Endodermal cell (in vitro differentiated cells): ENCODE data around the gene FAM181A. TPM values are rescaled to one million over a fixed set of nuclear protein-coding genes. Genes with fewer than 3 reads are reported as not detected.

Experiments used
- DNase-seq: peaks from one replicate; pipeline ENCODE4 v3.0.0-alpha.2; 2017
- H3K27ac ChIP-seq: 2 replicates; pipeline ENCODE4 v1.5.1; 2013; ENCODE audit warnings: mild to moderate bottlenecking, low read depth, low read length, moderate library complexity
- H3K27me3 ChIP-seq: 2 replicates; pipeline ENCODE4 v1.6.1; 2013; ENCODE audit warnings: mild to moderate bottlenecking, low read length, moderate library complexity; ENCODE audit not compliant: insufficient read depth, control insufficient read depth, poor library complexity, severe bottlenecking
- H3K36me3 ChIP-seq: 2 replicates; pipeline ENCODE4 v1.7.0; 2013; ENCODE audit warnings: mild to moderate bottlenecking, low read length, moderate library complexity; ENCODE audit not compliant: control insufficient read depth, insufficient read depth
- H3K4me1 ChIP-seq: one replicate; pipeline ENCODE4 v1.7.0; 2013; ENCODE audit warnings: low read length; ENCODE audit not compliant: control insufficient read depth, insufficient read depth
- H3K4me3 ChIP-seq: 2 replicates; pipeline ENCODE4 v1.5.1; 2013; ENCODE audit warnings: mild to moderate bottlenecking, low read length, moderate library complexity
- H3K9ac ChIP-seq: 2 replicates; pipeline ENCODE4 v1.6.1; 2013; ENCODE audit warnings: mild to moderate bottlenecking, low read length, moderate library complexity; ENCODE audit not compliant: poor library complexity, severe bottlenecking; ENCODE audit errors: extremely low read depth
- H3K9me3 ChIP-seq: 2 replicates; pipeline ENCODE4 v1.6.1; 2013; ENCODE audit warnings: mild to moderate bottlenecking, low read length, moderate library complexity; ENCODE audit not compliant: control insufficient read depth
- H3K27ac Mint-ChIP-seq: 2 replicates; pipeline ENCODE4 v1.8.0; 2020; ENCODE audit warnings: mixed read lengths
- H3K27me3 Mint-ChIP-seq: 2 replicates; pipeline ENCODE4 v1.8.0; 2021; ENCODE audit warnings: mild to moderate bottlenecking, mixed read lengths; ENCODE audit not compliant: insufficient read depth
- H3K36me3 Mint-ChIP-seq: 2 replicates; pipeline ENCODE4 v1.8.0; 2020; ENCODE audit warnings: low read depth, mixed read lengths
- H3K4me1 Mint-ChIP-seq: 2 replicates; pipeline ENCODE4 v1.8.0; 2020; ENCODE audit warnings: mixed read lengths
- H3K4me3 Mint-ChIP-seq: 2 replicates; pipeline ENCODE4 v1.8.0; 2020; ENCODE audit warnings: mild to moderate bottlenecking, moderate library complexity, mixed read lengths
- H3K9me3 Mint-ChIP-seq: 2 replicates; pipeline ENCODE4 v1.8.0; 2020; ENCODE audit warnings: mild to moderate bottlenecking, mixed read lengths
- CTCF ChIP-seq: fragments of 200-600 bp; sonication (generic); conservative IDR thresholded peaks from 2 replicates; pipeline ENCODE4 v1.5.0; 2021; ENCODE audit warnings: antibody characterized with exemption, mild to moderate bottlenecking
- WGBS, 2 experiments: methylation state at CpG; one replicate each; pipeline versions ENCODE4 v1.1.5 to v1.1.7; 2013; ENCODE audit warnings: missing lambda C conversion rate in 2 of 2, mixed read lengths in 1 of 2; ENCODE audit not compliant: insufficient coverage in 1 of 2, insufficient read length in 1 of 2; 5-methylcytosine and 5-hydroxymethylcytosine counted together
- total RNA-seq, 2 donors: library from RNA; stranded (reverse); fragmentation: NEBNext Ultra II Directional in 1 of 2; extraction: Animal tissue kit (Norgen Biotek cat#: 25700) in 1 of 2; gene quantifications; 2 replicates in 1 of 2; 3 replicates in 1 of 2; pipeline ENCODE4 v1.2.1, GENCODE V29; 2021

FAM181A gene
- total RNA-seq, 2 donors from 2014 or later, result not detected

DNA sequence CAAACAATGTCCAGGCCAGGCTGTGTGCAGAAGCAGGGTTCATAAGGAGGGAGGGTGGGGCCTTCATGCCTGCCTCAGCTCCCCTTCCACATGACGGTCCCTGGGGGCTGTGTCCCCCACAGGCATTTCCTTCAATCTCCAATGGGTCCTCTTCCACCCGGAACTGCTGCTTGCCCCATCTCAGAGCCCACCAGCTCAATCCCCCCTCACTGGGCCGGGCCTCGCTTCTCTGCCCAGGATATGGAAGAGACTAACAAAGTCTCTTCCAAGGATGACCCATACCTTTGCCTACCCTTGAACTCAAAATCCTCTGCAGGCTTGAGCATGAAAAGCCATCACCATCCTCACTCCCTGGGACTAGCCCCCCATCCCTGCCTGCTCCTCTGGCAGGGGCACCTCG lies 28.4 kb upstream of the FAM181A start:
- Histone ChIP-seq H3K9me3 (no peaks in the 10 kb centered on the region), H3K27ac (no peak overlapping the region), H3K4me1 (no peaks in the 10 kb centered on the region), H3K27me3 (no peaks in the 10 kb centered on the region), H3K4me3 (no peak overlapping the region), H3K9ac (no peak overlapping the region), H3K36me3 (no peaks in the 10 kb centered on the region)
- Mint-ChIP-seq H3K4me1 (peaks cover 22% of the 10 kb centered on the region), H3K4me3 (no peak overlapping the region), H3K27ac (no peak overlapping the region), H3K36me3 (no peaks in the 10 kb centered on the region), H3K27me3 (no peaks in the 10 kb centered on the region), H3K9me3 (no peaks in the 10 kb centered on the region)
- no peak for DNase-seq
- WGBS, 2 experiments, result 84% methylated on average over 5 of the region's 5 CpGs; no CpG with 5 or more reads in 1 of the 2 experiments
- no peak for TF ChIP-seq CTCF

GRCh38 chr14:93901813-93902212 lies 25.3 kb upstream of the FAM181A start:
- Histone ChIP-seq H3K27ac (no peak overlapping the region), H3K27me3 (no peaks in the 10 kb centered on the region), H3K36me3 (no peaks in the 10 kb centered on the region), H3K4me1 (no peaks in the 10 kb centered on the region), H3K4me3 (no peak overlapping the region), H3K9me3 (no peaks in the 10 kb centered on the region), H3K9ac (no peak overlapping the region)
- H3K4me1 Mint-ChIP-seq, result peaks cover 7% of the 10 kb centered on the region
- WGBS, 2 experiments, result 78 to 79% methylated on average over 6 of the region's 6 CpGs
- no peaks in the 10 kb centered on the region for H3K36me3 Mint-ChIP-seq
- TF ChIP-seq CTCF, result no peak
- no peak overlapping the region for H3K27ac Mint-ChIP-seq
- H3K4me3 Mint-ChIP-seq, result no peak overlapping the region
- H3K27me3 Mint-ChIP-seq, result no peaks in the 10 kb centered on the region
- no peaks in the 10 kb centered on the region for H3K9me3 Mint-ChIP-seq
- DNase-seq, result no peak

DNA sequence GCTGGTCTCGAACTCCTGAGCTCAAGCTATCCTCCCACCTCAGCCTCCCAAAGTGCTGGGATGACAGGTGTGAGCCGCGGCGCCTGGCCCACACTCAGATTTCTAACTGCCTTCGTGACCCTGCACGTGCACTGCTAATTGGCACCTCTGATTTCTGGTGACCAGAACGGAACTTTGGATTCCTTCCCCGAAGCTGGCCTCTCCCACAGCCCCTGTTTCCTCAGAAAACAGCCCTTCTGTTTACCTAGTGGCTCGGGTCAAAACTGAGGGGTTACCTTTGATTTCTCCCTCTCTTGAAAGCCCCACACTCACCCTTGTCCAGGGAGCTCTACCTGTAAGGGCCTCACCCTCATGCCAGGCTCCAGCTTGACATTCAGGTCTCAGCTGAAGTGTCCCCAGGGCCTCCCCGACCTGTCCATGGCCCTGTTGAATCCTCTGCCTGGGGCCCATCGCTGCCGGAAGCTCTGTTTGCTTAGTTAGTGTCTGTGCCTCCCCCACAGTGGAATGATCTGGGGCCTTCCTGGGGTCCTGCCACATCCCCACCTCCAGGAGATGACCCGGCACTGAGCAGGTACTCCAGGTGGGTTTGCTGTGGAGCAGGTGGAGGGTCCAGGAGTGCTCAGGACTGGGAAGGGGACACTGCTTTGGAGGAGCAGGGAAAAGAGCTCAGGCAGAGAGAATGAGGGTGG lies 24.4 kb upstream of the FAM181A start:
- no peaks in the 10 kb centered on the region for H3K9me3 ChIP-seq
- H3K27ac Mint-ChIP-seq, result no peak overlapping the region
- no peaks in the 10 kb centered on the region for H3K9me3 Mint-ChIP-seq
- no peak overlapping the region for H3K27ac ChIP-seq
- no peaks in the 10 kb centered on the region for H3K27me3 Mint-ChIP-seq
- no peak overlapping the region for H3K4me3 ChIP-seq
- H3K9ac ChIP-seq, result no peak overlapping the region
- WGBS, 2 experiments, result 94 to 95% methylated on average over 8 to 13 of the region's 13 CpGs
- no peaks in the 10 kb centered on the region for H3K27me3 ChIP-seq
- peaks cover 7% of the 10 kb centered on the region for H3K4me1 Mint-ChIP-seq
- no peak for DNase-seq
- no peaks in the 10 kb centered on the region for H3K36me3 ChIP-seq
- no peak for TF ChIP-seq CTCF
- H3K4me3 Mint-ChIP-seq, result no peak overlapping the region
- H3K36me3 Mint-ChIP-seq, result no peaks in the 10 kb centered on the region
- no peaks in the 10 kb centered on the region for H3K4me1 ChIP-seq
